Measurements from ENCODE around the gene WWP2. TPM values are rescaled to one million over a fixed set of nuclear protein-coding genes. Genes with fewer than 3 reads are reported as not detected.

Gene WWP2
- total RNA-seq (ENCODE audit: low replicate concordance): 14.4 and 15.9 TPM in 2 replicates

DNA sequence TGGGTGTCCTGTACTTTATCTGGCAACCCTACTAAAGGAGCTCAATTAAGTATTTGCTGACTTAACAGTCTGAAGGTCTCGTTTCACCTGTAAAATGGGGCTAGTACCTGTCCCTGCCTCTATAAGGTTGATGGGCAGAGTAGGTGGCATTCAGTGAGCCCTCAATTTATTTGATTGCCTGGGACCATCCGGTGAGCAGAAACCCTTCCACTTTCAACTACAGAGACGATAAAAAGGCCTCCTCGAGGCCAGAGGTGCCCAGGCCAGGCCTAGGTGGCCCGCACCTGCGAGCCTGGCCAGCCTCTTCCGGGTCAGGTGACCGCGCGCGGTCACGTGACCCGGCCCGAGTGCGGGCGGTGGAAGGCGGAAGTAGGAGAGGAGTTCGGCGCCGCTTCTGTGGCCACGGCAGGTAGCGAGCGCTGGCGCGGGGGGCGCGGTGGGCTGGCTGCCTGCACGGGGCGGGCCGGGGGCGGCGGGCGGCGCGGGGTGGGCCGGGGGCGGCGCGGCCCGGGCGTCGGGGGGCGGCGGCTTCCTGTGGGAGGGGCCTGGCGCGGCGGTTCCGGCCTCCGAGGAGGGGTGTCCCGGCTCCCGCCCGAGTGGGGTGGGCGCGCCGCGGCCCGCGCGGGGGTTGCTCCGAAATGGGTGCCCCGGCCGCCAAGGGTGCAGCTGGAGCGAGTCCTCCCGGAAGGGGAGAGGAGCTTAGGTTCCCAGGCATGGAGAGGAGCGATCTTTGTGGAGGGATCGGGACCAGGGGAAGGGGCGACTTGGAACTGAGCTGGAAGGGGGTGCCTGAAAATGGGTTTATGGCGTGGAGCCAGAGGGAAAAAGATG, at the start of gene WWP2:
TSS of gene WWP2 (plus strand) at position 350 of the 831 bp plus-strand sequence. CDS start 24,679 bp downstream, outside the sequence.

DNA sequence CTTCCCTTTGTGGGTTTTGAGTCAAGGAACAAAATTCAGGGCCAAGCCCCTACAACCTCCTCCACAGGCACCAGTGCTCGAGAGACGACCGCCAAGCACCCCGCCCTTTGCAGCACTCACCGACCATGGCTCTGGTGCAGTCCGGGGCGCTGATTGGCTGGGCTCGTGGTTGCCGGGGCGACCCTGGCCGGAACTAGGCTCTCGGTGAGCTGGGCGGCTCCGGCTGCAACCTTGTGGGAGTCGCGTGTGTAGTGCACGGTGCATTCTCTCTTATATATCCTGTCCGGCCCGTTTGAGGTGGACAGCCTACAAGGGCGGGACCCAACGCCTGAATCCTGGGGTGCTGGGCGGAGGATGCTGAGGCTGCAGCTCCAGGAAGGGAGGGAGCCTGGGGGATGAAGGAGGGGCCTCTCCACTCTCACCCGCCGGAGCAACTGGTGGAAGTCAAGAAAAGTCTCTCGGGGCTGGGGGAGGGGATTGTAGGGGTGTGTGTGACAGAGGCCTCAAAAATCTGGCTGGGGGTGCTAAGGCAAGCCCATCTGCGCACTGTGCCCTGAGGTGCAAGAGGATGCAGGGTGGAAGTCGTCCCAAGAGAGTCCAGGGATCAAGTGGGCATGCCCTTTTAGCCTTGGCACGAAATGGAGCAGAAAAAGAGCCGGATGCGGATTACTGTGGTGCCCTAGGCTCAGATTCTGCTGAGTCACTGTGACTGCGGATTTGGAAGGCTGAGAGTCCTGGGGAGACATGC, 35.6 kb upstream of the WWP2 start, which contains the start of gene NQO1:
TSS of gene NQO1 (minus strand) at position 248 of the 748 bp plus-strand sequence. CDS start at position 127, 121 bp downstream.

DNA sequence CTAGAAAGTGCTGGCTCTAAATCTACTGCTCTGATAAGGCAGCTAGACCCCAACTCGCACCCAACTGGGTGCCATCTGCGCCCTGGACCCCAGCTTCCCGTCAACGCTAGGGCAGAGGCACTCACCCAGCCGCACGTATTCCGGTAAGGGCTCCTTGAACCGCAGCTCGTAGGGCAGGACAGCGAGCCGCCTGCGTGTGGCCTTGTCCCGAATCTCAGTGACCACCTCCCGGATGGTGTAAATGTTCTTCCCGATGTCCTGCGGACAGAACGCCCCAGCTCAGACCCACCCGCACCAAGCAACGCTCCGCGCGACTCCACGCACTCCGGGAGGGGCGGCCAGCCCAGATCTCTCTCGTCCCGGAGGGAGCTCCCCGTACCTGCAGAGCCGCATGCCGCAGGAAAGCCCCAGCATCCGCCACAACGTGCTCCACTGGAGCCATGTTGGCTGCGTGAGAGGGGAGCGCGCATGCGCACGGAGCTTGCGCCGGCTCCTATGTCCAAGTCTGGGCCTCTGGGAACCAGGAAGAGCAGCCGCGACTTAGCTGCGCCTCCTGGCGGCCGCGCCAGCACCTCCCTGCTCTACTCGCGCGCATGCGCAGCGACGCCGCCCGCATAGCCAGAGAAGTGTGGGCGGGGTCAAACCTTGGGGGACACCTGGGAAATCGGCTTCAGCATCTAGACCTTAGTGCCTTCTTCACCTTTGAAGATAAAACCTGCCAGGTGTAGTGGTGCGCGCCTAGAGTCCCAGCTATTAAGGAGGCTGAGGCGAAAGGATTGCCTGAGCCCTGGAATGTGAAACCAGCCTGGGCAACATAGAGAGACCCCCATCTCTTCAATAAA, 7.4 kb upstream of the WWP2 start, which contains the start of gene NOB1:
TSS of gene NOB1 (minus strand) at position 458 of the 842 bp plus-strand sequence. CDS start at position 442, 16 bp downstream.

DNA sequence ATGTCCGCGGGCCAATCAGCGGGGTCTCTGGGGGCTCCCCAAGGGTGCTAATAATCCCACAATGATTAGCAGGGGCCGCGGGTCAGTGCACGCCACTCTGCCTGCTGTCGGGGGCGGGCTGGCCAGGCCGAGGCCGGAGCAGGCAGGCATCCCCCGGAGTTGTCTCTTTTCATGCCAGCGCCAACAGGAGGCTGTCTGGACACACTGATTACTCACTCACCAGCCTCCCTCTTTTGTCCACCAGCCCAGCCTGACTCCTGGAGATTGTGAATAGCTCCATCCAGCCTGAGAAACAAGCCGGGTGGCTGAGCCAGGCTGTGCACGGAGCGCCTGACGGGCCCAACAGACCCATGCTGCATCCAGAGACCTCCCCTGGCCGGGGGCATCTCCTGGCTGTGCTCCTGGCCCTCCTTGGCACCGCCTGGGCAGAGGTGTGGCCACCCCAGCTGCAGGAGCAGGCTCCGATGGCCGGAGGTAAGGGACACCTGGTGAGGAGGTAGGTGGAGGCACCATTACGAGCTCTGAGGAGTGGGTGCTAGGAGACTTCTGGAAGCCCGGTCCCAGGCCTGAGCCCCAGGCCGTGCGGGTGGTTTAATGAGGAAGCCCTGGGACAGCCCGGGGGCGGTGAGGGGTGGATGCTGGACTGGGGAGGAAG, 189.0 kb downstream of the WWP2 start, which contains the start of gene CLEC18A:
TSS of gene CLEC18A (plus strand) at position 318 of the 655 bp plus-strand sequence. CDS start at position 351, 33 bp downstream.

Other genes starting within 250 kb of the WWP2 start
- gene NFAT5, start 196.4 kb upstream of the WWP2 start, total RNA-seq (ENCODE audit: low replicate concordance): 7.7 and 10.1 TPM in 2 replicates
- gene NQO1, start 35.8 kb upstream of the WWP2 start, total RNA-seq (ENCODE audit: low replicate concordance): 113 and 184 TPM in 2 replicates
- gene NOB1, start 7.4 kb upstream of the WWP2 start, total RNA-seq (ENCODE audit: low replicate concordance): 21.9 and 30.7 TPM in 2 replicates
- 0.23 and 9.2 TPM in 2 replicates for gene CLEC18A, start 189.0 kb downstream of the WWP2 start, total RNA-seq (ENCODE audit: low replicate concordance)